PC-9 (cell line): ENCODE results near the gene HAUS5. TPM values are rescaled to one million over a fixed set of nuclear protein-coding genes. Genes with fewer than 3 reads are reported as not detected.

Source experiments
- BruUV-seq: library from RNA; stranded (reverse); fragments of 400-500 nt; replicated peaks from 2 replicates; lab custom pipeline; 2021; lab: Mats Ljungman, UMichigan
- CTCF ChIA-PET: fragments of 300-600 bp; sonication (Branson Sonifier 250); formaldehyde crosslinking; loops from one replicate; lab custom pipeline; 2022; ENCODE audit warnings: antibody characterized with exemption; lab: Charles Lee
- POLR2A ChIA-PET: fragments of 300-600 bp; sonication (Branson Sonifier 250); formaldehyde crosslinking; loops from one replicate; lab custom pipeline; 2022; ENCODE audit warnings: antibody characterized with exemption; ENCODE audit not compliant: unreplicated experiment; lab: Charles Lee
- DNase-seq, 2 experiments: peaks; one replicate each; pipeline versions ENCODE4 v3.0.0 to v3.0.0-alpha.2; 2015 to 2022; ENCODE audit warnings: mixed read lengths in 1 of 2
- H2AFZ ChIP-seq: fragments of 200-600 bp; sonication (generic); 2 replicates; pipeline ENCODE4 v1.8.1; 2017; ENCODE audit warnings: antibody characterized with exemption
- H3F3A ChIP-seq: fragments of 200-600 bp; sonication (generic); 2 replicates; pipeline ENCODE4 v1.8.1; 2017; ENCODE audit warnings: antibody characterized with exemption, mild to moderate bottlenecking, low read depth; ENCODE audit not compliant: insufficient read depth
- H3K27ac ChIP-seq: fragments of 200-600 bp; sonication (generic); 2 replicates; pipeline ENCODE4 v1.6.1; 2016; ENCODE audit warnings: mixed run types
- H3K27me3 ChIP-seq: fragments of 200-600 bp; sonication (generic); 2 replicates; pipeline ENCODE4 v1.6.1; 2016; ENCODE audit warnings: low read depth, mixed run types; ENCODE audit not compliant: insufficient read depth
- H3K36me3 ChIP-seq: fragments of 200-600 bp; sonication (generic); 2 replicates; pipeline ENCODE4 v1.6.1; 2016; ENCODE audit warnings: low read depth, mixed run types
- H3K4me1 ChIP-seq: fragments of 200-600 bp; sonication (generic); replicated peaks from 2 replicates; pipeline ENCODE4 v1.6.1; 2016; ENCODE audit warnings: mixed run types; ENCODE audit not compliant: insufficient read depth
- H3K4me2 ChIP-seq: fragments of 200-600 bp; sonication (generic); 2 replicates; pipeline ENCODE4 v1.6.1; 2017; ENCODE audit warnings: mixed run types
- H3K4me3 ChIP-seq: fragments of 200-600 bp; sonication (generic); 2 replicates; pipeline ENCODE4 v1.6.1; 2016; ENCODE audit warnings: mixed run types
- H3K79me2 ChIP-seq: fragments of 200-600 bp; sonication (generic); 2 replicates; pipeline ENCODE4 v1.6.1; 2017; ENCODE audit warnings: low read depth, mixed run types
- H3K9me2 ChIP-seq: fragments of 200-600 bp; sonication (generic); 2 replicates; pipeline ENCODE4 v1.8.1; 2017; ENCODE audit warnings: mild to moderate bottlenecking; ENCODE audit not compliant: insufficient read depth
- H3K9me3 ChIP-seq: fragments of 200-600 bp; sonication (generic); 2 replicates; pipeline ENCODE4 v1.8.1; 2016; ENCODE audit warnings: low read depth; ENCODE audit not compliant: insufficient read depth
- H4K20me1 ChIP-seq: fragments of 200-600 bp; sonication (generic); 2 replicates; pipeline ENCODE4 v1.8.1; 2017; ENCODE audit not compliant: insufficient read depth
- CTCF ChIP-seq: fragments of 200-600 bp; sonication (generic); conservative IDR thresholded peaks from 2 replicates; pipeline ENCODE4 v1.6.1; 2017; ENCODE audit warnings: mixed run types, antibody characterized with exemption, mild to moderate bottlenecking, moderate library complexity
- EZH2 ChIP-seq: fragments of 200-600 bp; sonication (generic); IDR thresholded peaks from 2 replicates; pipeline ENCODE4 v1.8.0; 2017; ENCODE audit warnings: antibody characterized with exemption, low read depth
- intact Hi-C: fragments of 100-400 bp; cut with micrococcal nuclease; formaldehyde crosslinking; loops from one replicate; pipeline ENCODE4 v1.10.0; 2022; ENCODE audit not compliant: unreplicated experiment
- total RNA-seq: library from RNA; stranded (reverse); gene quantifications from 2 replicates; pipeline ENCODE4 v1.2.3, GENCODE V29; 2021

HAUS5 gene
- total RNA-seq, 1 experiment from 2014 or later: 21.7 TPM

GRCh38 chr19:35618857-35619256, 6.3 kb downstream of the HAUS5 start:
- TF ChIP-seq CTCF (no peak), EZH2 (no peak)
- no peaks in the 10 kb centered on the region for H3K9me3 ChIP-seq
- ChIA-PET POLR2A (interaction anchor here (0.5 kb wide), 1 partner anchor 12 kb away, joined by 3 read pairs; no protein-coding TSS in a partner anchor), CTCF (no interaction called here)
- no peaks in the 10 kb centered on the region for H3K27me3 ChIP-seq
- H3K4me1 ChIP-seq: no peaks in the 10 kb centered on the region
- intact Hi-C loops: no loop called here
- BruUV-seq: no TSS peak
- H2AFZ ChIP-seq: no peak overlapping the region
- H3K4me3 ChIP-seq: no peak overlapping the region
- no peaks in the 10 kb centered on the region for H3K36me3 ChIP-seq
- H4K20me1 ChIP-seq: no peaks in the 10 kb centered on the region
- no peak for DNase-seq
- H3K4me2 ChIP-seq: no peak overlapping the region
- no peaks in the 10 kb centered on the region for H3K9me2 ChIP-seq
- H3F3A ChIP-seq: no peaks in the 10 kb centered on the region
- H3K27ac ChIP-seq: no peak overlapping the region
- no peaks in the 10 kb centered on the region for H3K79me2 ChIP-seq

DNA sequence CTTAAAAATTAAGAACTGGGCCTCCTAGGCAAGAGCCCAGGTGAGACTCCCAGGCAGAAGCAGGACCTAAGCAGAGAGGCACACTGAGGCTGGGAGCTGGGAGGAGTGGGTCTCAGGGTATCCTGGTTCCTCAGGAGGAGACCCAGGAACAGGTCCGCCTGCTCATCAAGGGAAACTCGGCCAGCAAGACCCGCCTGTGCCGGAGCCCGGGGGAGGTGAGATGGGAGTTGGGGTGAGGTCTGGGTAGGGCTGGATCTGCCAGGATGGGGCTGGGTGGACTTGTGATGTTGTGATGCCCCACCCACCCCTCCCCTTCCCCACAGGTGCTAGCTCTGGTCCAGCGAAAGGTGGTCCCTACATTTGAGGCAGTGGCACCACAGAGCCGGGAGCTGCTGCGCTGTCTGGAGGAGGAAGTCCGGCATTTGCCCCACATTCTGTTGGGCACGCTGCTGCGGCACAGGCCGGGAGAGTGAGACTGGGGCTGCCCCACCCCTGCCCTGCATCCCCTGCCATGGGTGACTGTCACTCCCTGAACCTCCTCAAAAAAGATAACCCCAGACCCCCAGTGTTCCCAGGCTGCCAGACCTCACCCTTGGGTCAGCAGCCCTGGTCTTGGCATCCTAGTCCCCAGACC, 6.9 kb downstream of the HAUS5 start:
- Histone ChIP-seq H2AFZ (no peak overlapping the region), H4K20me1 (no peaks in the 10 kb centered on the region), H3K27ac (no peak overlapping the region), H3K9me2 (no peaks in the 10 kb centered on the region), H3K27me3 (no peaks in the 10 kb centered on the region), H3K9me3 (no peaks in the 10 kb centered on the region), H3F3A (no peaks in the 10 kb centered on the region), H3K4me3 (no peak overlapping the region), H3K4me1 (no peaks in the 10 kb centered on the region), H3K79me2 (no peaks in the 10 kb centered on the region), H3K36me3 (no peaks in the 10 kb centered on the region), H3K4me2 (no peak overlapping the region)
- BruUV-seq: no TSS peak
- CTCF ChIA-PET: no interaction called here
- intact Hi-C loops: no loop called here
- no peak for TF ChIP-seq CTCF
- no peak for TF ChIP-seq EZH2
- no peak for DNase-seq
- POLR2A ChIA-PET: interaction anchor here (0.5 kb wide), 1 partner anchor 13 kb away, joined by 3 read pairs; no protein-coding TSS in a partner anchor

GRCh38 chr19:35620001-35620400, 7.5 kb downstream of the HAUS5 start:
- no peaks in the 10 kb centered on the region for H3K4me1 ChIP-seq
- H4K20me1 ChIP-seq: no peaks in the 10 kb centered on the region
- no peak for DNase-seq
- no peak overlapping the region for H3K4me3 ChIP-seq
- BruUV-seq: no TSS peak
- no peaks in the 10 kb centered on the region for H3K36me3 ChIP-seq
- H3K4me2 ChIP-seq: no peak overlapping the region
- H3K9me2 ChIP-seq: no peaks in the 10 kb centered on the region
- POLR2A ChIA-PET: no interaction called here
- no peak for TF ChIP-seq EZH2
- no peaks in the 10 kb centered on the region for H3F3A ChIP-seq
- H3K79me2 ChIP-seq: no peaks in the 10 kb centered on the region
- no peaks in the 10 kb centered on the region for H3K9me3 ChIP-seq
- no peaks in the 10 kb centered on the region for H3K27me3 ChIP-seq
- CTCF ChIA-PET: no interaction called here
- H3K27ac ChIP-seq: no peak overlapping the region
- H2AFZ ChIP-seq: no peak overlapping the region
- intact Hi-C loops: no loop called here
